Stimulated activated CD8-positive, alpha-beta memory T cell treated with anti-CD3 and anti-CD28 coated beads, Interleukin-15, amount 100 ng/mL, for 48 hours (primary cell): ENCODE data around the gene ITGAD.
A peak's percentile ranks its signal among the peaks of the same experiment; 100 is the strongest.

Experiments
- DNase-seq, 2 donors: peaks; one replicate each; pipeline ENCODE4 v3.0.0-alpha.2; 2020; ENCODE audit warnings: low read depth in 2 of 2

ITGAD gene

GRCh38 chr16:31458844-31459686 lies 65.9 kb downstream of the ITGAD start, which contains the start of gene ARMC5:
Gene ARMC5 (plus strand): TSS chr16:31459501. CDS start chr16:31459525, 24 bp downstream.
- peak; percentile 94 to 97 for DNase-seq

- peak; percentile 100 for DNase-seq
These were observed 66.8 kb downstream of the ITGAD start for GRCh38 chr16:31459687-31460581.

GRCh38 chr16:31460582-31461002 lies 67.5 kb downstream of the ITGAD start:
- DNase-seq = no peak

- no peak for DNase-seq
These were observed 68.2 kb downstream of the ITGAD start for GRCh38 chr16:31461201-31461920.

- DNase-seq = no peak
These were observed 69.0 kb downstream of the ITGAD start for GRCh38 chr16:31461921-31462804.

GRCh38 chr16:31464348-31464769 lies 71.2 kb downstream of the ITGAD start:
- DNase-seq = no peak

GRCh38 chr16:31464781-31465260 lies 71.7 kb downstream of the ITGAD start:
- no peak for DNase-seq

- no peak for DNase-seq
These were observed 72.7 kb downstream of the ITGAD start for GRCh38 chr16:31465788-31466370.

- no peak for DNase-seq
These were observed 73.3 kb downstream of the ITGAD start for GRCh38 chr16:31466381-31466841.

GRCh38 chr16:31467151-31467773 lies 74.1 kb downstream of the ITGAD start:
- DNase-seq = no peak

GRCh38 chr16:31467858-31468257 lies 74.7 kb downstream of the ITGAD start:
- no peak for DNase-seq

- no peak for DNase-seq
These were observed 77.5 kb downstream of the ITGAD start for GRCh38 chr16:31470615-31471014.

GRCh38 chr16:31471241-31471874 lies 78.2 kb downstream of the ITGAD start:
- no peak for DNase-seq

- DNase-seq = no peak
These were observed 79.0 kb downstream of the ITGAD start, which contains the start of gene TGFB1I1 for GRCh38 chr16:31471875-31472708. Gene TGFB1I1 (plus strand): TSS chr16:31472152. CDS start chr16:31472189, 37 bp downstream.

GRCh38 chr16:31472709-31473203 lies 79.6 kb downstream of the ITGAD start:
- DNase-seq = peak in 1 of 2 donors; percentile 36

GRCh38 chr16:31473264-31473984 lies 80.3 kb downstream of the ITGAD start:
- no peak for DNase-seq

GRCh38 chr16:31474173-31474714 lies 81.1 kb downstream of the ITGAD start:
- no peak for DNase-seq
